ENCODE results near the gene FJX1.

FJX1 gene

DNA sequence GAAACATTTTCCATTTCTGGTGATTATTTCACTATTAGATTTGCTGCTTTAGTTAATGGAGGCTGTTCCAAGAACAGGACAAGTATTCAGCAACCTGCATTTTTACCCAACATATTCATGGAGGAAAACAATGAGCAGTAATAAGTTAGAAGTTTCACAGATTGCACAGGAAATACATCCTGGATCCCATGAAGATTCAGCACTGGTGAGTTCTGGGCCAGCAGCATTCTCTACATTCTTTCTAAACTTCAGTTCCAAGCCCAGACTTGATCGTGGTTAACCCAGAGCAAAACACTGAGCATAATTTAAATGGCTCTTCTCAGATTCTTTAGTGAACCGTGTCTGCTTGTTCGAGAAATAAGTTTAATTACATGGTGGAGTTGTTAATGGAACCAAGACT, 3.8 kb downstream of the FJX1 start:
- TF ChIP-seq, protein P1, sequence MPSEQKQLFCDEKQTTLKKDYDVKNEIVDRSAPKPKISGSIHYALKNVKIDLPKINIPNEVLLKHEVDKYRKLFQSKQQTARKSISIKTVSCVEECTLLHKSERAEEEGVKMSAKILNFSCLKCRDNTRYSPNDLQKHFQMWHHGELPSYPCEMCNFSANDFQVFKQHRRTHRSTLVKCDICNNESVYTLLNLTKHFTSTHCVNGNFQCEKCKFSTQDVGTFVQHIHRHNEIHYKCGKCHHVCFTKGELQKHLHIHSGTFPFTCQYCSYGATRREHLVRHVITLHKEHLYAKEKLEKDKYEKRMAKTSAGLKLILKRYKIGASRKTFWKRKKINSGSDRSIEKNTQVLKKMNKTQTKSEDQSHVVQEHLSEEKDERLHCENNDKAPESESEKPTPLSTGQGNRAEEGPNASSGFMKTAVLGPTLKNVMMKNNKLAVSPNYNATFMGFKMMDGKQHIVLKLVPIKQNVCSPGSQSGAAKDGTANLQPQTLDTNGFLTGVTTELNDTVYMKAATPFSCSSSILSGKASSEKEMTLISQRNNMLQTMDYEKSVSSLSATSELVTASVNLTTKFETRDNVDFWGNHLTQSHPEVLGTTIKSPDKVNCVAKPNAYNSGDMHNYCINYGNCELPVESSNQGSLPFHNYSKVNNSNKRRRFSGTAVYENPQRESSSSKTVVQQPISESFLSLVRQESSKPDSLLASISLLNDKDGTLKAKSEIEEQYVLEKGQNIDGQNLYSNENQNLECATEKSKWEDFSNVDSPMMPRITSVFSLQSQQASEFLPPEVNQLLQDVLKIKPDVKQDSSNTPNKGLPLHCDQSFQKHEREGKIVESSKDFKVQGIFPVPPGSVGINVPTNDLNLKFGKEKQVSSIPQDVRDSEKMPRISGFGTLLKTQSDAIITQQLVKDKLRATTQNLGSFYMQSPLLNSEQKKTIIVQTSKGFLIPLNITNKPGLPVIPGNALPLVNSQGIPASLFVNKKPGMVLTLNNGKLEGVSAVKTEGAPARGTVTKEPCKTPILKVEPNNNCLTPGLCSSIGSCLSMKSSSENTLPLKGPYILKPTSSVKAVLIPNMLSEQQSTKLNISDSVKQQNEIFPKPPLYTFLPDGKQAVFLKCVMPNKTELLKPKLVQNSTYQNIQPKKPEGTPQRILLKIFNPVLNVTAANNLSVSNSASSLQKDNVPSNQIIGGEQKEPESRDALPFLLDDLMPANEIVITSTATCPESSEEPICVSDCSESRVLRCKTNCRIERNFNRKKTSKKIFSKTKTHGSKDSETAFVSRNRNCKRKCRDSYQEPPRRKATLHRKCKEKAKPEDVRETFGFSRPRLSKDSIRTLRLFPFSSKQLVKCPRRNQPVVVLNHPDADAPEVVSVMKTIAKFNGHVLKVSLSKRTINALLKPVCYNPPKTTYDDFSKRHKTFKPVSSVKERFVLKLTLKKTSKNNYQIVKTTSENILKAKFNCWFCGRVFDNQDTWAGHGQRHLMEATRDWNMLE (tag by site-specific recombination; conservative IDR thresholded peaks at IDR 0.05; ENCODE audit: low read depth): no peak
- TF ChIP-seq ZNF266 (tag by site-specific recombination; IDR thresholded peaks at IDR 0.05; ENCODE audit: low read depth): no peak
- TF ChIP-seq, protein P2, sequence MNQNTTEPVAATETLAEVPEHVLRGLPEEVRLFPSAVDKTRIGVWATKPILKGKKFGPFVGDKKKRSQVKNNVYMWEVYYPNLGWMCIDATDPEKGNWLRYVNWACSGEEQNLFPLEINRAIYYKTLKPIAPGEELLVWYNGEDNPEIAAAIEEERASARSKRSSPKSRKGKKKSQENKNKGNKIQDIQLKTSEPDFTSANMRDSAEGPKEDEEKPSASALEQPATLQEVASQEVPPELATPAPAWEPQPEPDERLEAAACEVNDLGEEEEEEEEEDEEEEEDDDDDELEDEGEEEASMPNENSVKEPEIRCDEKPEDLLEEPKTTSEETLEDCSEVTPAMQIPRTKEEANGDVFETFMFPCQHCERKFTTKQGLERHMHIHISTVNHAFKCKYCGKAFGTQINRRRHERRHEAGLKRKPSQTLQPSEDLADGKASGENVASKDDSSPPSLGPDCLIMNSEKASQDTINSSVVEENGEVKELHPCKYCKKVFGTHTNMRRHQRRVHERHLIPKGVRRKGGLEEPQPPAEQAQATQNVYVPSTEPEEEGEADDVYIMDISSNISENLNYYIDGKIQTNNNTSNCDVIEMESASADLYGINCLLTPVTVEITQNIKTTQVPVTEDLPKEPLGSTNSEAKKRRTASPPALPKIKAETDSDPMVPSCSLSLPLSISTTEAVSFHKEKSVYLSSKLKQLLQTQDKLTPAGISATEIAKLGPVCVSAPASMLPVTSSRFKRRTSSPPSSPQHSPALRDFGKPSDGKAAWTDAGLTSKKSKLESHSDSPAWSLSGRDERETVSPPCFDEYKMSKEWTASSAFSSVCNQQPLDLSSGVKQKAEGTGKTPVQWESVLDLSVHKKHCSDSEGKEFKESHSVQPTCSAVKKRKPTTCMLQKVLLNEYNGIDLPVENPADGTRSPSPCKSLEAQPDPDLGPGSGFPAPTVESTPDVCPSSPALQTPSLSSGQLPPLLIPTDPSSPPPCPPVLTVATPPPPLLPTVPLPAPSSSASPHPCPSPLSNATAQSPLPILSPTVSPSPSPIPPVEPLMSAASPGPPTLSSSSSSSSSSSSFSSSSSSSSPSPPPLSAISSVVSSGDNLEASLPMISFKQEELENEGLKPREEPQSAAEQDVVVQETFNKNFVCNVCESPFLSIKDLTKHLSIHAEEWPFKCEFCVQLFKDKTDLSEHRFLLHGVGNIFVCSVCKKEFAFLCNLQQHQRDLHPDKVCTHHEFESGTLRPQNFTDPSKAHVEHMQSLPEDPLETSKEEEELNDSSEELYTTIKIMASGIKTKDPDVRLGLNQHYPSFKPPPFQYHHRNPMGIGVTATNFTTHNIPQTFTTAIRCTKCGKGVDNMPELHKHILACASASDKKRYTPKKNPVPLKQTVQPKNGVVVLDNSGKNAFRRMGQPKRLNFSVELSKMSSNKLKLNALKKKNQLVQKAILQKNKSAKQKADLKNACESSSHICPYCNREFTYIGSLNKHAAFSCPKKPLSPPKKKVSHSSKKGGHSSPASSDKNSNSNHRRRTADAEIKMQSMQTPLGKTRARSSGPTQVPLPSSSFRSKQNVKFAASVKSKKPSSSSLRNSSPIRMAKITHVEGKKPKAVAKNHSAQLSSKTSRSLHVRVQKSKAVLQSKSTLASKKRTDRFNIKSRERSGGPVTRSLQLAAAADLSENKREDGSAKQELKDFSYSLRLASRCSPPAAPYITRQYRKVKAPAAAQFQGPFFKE (tag by site-specific recombination; IDR thresholded peaks at IDR 0.05; ENCODE audit: borderline replicate concordance): no peak
- TF ChIP-seq, protein P3, sequence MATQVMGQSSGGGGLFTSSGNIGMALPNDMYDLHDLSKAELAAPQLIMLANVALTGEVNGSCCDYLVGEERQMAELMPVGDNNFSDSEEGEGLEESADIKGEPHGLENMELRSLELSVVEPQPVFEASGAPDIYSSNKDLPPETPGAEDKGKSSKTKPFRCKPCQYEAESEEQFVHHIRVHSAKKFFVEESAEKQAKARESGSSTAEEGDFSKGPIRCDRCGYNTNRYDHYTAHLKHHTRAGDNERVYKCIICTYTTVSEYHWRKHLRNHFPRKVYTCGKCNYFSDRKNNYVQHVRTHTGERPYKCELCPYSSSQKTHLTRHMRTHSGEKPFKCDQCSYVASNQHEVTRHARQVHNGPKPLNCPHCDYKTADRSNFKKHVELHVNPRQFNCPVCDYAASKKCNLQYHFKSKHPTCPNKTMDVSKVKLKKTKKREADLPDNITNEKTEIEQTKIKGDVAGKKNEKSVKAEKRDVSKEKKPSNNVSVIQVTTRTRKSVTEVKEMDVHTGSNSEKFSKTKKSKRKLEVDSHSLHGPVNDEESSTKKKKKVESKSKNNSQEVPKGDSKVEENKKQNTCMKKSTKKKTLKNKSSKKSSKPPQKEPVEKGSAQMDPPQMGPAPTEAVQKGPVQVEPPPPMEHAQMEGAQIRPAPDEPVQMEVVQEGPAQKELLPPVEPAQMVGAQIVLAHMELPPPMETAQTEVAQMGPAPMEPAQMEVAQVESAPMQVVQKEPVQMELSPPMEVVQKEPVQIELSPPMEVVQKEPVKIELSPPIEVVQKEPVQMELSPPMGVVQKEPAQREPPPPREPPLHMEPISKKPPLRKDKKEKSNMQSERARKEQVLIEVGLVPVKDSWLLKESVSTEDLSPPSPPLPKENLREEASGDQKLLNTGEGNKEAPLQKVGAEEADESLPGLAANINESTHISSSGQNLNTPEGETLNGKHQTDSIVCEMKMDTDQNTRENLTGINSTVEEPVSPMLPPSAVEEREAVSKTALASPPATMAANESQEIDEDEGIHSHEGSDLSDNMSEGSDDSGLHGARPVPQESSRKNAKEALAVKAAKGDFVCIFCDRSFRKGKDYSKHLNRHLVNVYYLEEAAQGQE (tag by site-specific recombination; IDR thresholded peaks at IDR 0.05): 0 out of 2 replicates have a peak, but pooled peaks have one; percentile 17
- peak; percentile 65 for TF ChIP-seq ZNF341 (tag by site-specific recombination; IDR thresholded peaks at IDR 0.05; ENCODE audit: low read depth)
- peak; percentile 52 for TF ChIP-seq SP7 (tag by site-specific recombination; IDR thresholded peaks at IDR 0.05)
- TF ChIP-seq, protein P4, sequence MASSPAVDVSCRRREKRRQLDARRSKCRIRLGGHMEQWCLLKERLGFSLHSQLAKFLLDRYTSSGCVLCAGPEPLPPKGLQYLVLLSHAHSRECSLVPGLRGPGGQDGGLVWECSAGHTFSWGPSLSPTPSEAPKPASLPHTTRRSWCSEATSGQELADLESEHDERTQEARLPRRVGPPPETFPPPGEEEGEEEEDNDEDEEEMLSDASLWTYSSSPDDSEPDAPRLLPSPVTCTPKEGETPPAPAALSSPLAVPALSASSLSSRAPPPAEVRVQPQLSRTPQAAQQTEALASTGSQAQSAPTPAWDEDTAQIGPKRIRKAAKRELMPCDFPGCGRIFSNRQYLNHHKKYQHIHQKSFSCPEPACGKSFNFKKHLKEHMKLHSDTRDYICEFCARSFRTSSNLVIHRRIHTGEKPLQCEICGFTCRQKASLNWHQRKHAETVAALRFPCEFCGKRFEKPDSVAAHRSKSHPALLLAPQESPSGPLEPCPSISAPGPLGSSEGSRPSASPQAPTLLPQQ (tag by site-specific recombination; IDR thresholded peaks at IDR 0.05): no peak; the same call in 1 of the 2 replicates
- TF ChIP-seq GFI1B (tag by site-specific recombination; IDR thresholded peaks at IDR 0.05): no peak
- TF ChIP-seq ZNF248 (tag by site-specific recombination; IDR thresholded peaks at IDR 0.05): no peak
- Histone ChIP-seq H3K4me1 (ENCODE audit: control insufficient read depth, insufficient read depth, low read length) (no peaks in the 10 kb centered on the region; the same call in 1 of the 2 replicates), H3K9me3 (ENCODE audit: control insufficient read depth, insufficient read depth, low read depth, low read length) (no peaks in the 10 kb centered on the region), H3K4me3 (ENCODE audit: low read depth, low read length) (no peak overlapping the region), H3K36me3 (ENCODE audit: control insufficient read depth in 2 of 2, insufficient read depth in 1 of 2, low read length in 2 of 2) (no peaks in the 10 kb centered on the region), H3K27ac (ENCODE audit: extremely low read depth, low read depth, low read length) (no peak overlapping the region)
- CTCF ChIA-PET: interaction anchor here (1.1 kb wide), 1 partner anchor 200 kb away, joined by 5 read pairs; no protein-coding TSS in a partner anchor
- POLR2A ChIA-PET: no interaction called here

Measured in HEK293 (cell line).